Suprapubic skin (tissue), 4 donors: ENCODE results near the gene NTF4. TPM values are rescaled to one million over a fixed set of nuclear protein-coding genes. Genes with fewer than 3 reads are reported as not detected.

Experiments used
- DNase-seq, 2 donors: peaks; one replicate each; pipeline ENCODE4 v3.0.0-alpha.2; 2019; ENCODE audit warnings: low spot score in 2 of 2
- H3K27ac ChIP-seq: fragments of 200-600 bp; sonication (generic); one replicate; pipeline ENCODE4 v1.5.1; 2019
- H3K27me3 ChIP-seq: fragments of 200-600 bp; sonication (generic); one replicate; pipeline ENCODE4 v1.5.1; 2019
- H3K36me3 ChIP-seq: fragments of 200-600 bp; sonication (generic); one replicate; pipeline ENCODE4 v1.5.1; 2019
- H3K4me1 ChIP-seq: fragments of 200-600 bp; sonication (generic); one replicate; pipeline ENCODE4 v1.5.1; 2019
- H3K4me3 ChIP-seq: fragments of 200-600 bp; sonication (generic); one replicate; pipeline ENCODE4 v1.5.1; 2019; ENCODE audit warnings: mild to moderate bottlenecking
- H3K9me3 ChIP-seq: fragments of 200-600 bp; sonication (generic); one replicate; pipeline ENCODE4 v1.5.1; 2019
- CTCF ChIP-seq, 2 donors: fragments of 200-600 bp in 1 of 2; fragments of 450-650 bp in 1 of 2; sonication (generic) in 1 of 2; IDR thresholded peaks; one replicate each; pipeline ENCODE4 v1.5.1; 2016 to 2019; ENCODE audit warnings: antibody characterized with exemption in 2 of 2, mild to moderate bottlenecking in 1 of 2, moderate library complexity in 1 of 2
- EP300 ChIP-seq: sonication (generic); formaldehyde crosslinking; IDR thresholded peaks from one replicate; pipeline ENCODE4 v1.6.1; 2017; ENCODE audit warnings: antibody characterized with exemption
- POLR2A ChIP-seq, 2 donors: fragments of 450-650 bp; IDR thresholded peaks; one replicate each; pipeline ENCODE4 v1.6.1; 2017; ENCODE audit warnings: antibody characterized with exemption in 2 of 2, mild to moderate bottlenecking in 2 of 2, moderate library complexity in 2 of 2
- POLR2AphosphoS5 ChIP-seq, 3 donors: sonication (generic); formaldehyde crosslinking; IDR thresholded peaks; one replicate each; pipeline ENCODE4 v1.6.1; 2017; ENCODE audit warnings: antibody characterized with exemption in 3 of 3
- WGBS: methylation state at CpG from one replicate; pipeline ENCODE4 v1.1.5; 2018; 5-methylcytosine and 5-hydroxymethylcytosine counted together
- total RNA-seq, 4 donors: library from RNA; depleted of rRNA; stranded (reverse); fragments of >200 nt; gene quantifications; one replicate each; pipeline ENCODE4 v1.1.0, GENCODE V29; 2016

NTF4 gene
- total RNA-seq, 4 donors from 2014 or later, result 7.8 to 22.5 (median 13.1) TPM

- DNase-seq, result no peak
- peaks cover 56% of the 10 kb centered on the region for H3K36me3 ChIP-seq
- WGBS, result 86% methylated on average over 25 of the region's 32 CpGs
- no peak for TF ChIP-seq EP300
- no peak for TF ChIP-seq POLR2AphosphoS5 (IDR thresholded peaks at IDR 0.05)
- TF ChIP-seq CTCF (IDR thresholded peaks at IDR 0.05), result no peak
- no peak for TF ChIP-seq POLR2A (IDR thresholded peaks at IDR 0.05)
- peaks cover 2% of the 10 kb centered on the region for H3K27me3 ChIP-seq
- no peak overlapping the region for H3K4me3 ChIP-seq
- no peaks in the 10 kb centered on the region for H3K9me3 ChIP-seq
- H3K27ac ChIP-seq, result no peak overlapping the region
- H3K4me1 ChIP-seq, result peaks cover 21% of the 10 kb centered on the region
Measured at GRCh38 chr19:49014123-49014869, 50.3 kb downstream of the NTF4 start.

GRCh38 chr19:49011194-49011593 is 53.4 kb downstream of the NTF4 start:
- DNase-seq, result no peak
- TF ChIP-seq POLR2AphosphoS5 (IDR thresholded peaks at IDR 0.05) (no peak), CTCF (IDR thresholded peaks at IDR 0.05) (no peak), POLR2A (IDR thresholded peaks at IDR 0.05) (no peak), EP300 (no peak)
- Histone ChIP-seq H3K4me3 (no peak overlapping the region), H3K36me3 (peaks cover 77% of the 10 kb centered on the region), H3K27ac (no peak overlapping the region), H3K4me1 (no peaks in the 10 kb centered on the region), H3K27me3 (no peaks in the 10 kb centered on the region), H3K9me3 (no peaks in the 10 kb centered on the region)
- 91% methylated on average over 9 of the region's 17 CpGs for WGBS

Other genes starting within 250 kb of the NTF4 start
- 1 to 10 TPM; 2.5 to 3.4 (median 3.1) TPM for gene HSD17B14, start 228.3 kb downstream of the NTF4 start, total RNA-seq
- gene PLEKHA4, start 196.2 kb downstream of the NTF4 start, total RNA-seq, result 1 to 10 TPM; 2.8 to 5.1 (median 5.0) TPM
- gene PPP1R15A, start 192.4 kb downstream of the NTF4 start, total RNA-seq, result 100 to 1,000 TPM; 135 to 191 (median 144) TPM
- gene TULP2, start 166.1 kb downstream of the NTF4 start, total RNA-seq, result not detected
- 100 to 1,000 TPM; 132 to 220 (median 204) TPM for gene NUCB1, start 164.5 kb downstream of the NTF4 start, total RNA-seq
- under 1 TPM in 1 of 4 donors, not detected in 3; 0.59 TPM for gene DHDH, start 131.1 kb downstream of the NTF4 start, total RNA-seq
- 10 to 100 TPM; 25.1 to 29.6 (median 27.5) TPM for gene BAX, start 109.9 kb downstream of the NTF4 start, total RNA-seq
- 1,000 to 10,000 TPM in 3 of 4 donors, 100 to 1,000 TPM in 1; 883 to 1,582 (median 1,278) TPM for gene FTL, start 99.5 kb downstream of the NTF4 start, total RNA-seq
- gene GYS1, start 71.5 kb downstream of the NTF4 start, total RNA-seq, result 10 to 100 TPM; 26.4 to 42.0 (median 31.6) TPM
- 10 to 100 TPM; 37.3 to 70.3 (median 68.8) TPM for gene RUVBL2, start 70.9 kb downstream of the NTF4 start, total RNA-seq
- gene LHB, start 47.7 kb downstream of the NTF4 start, total RNA-seq, result not detected
- gene CGB3, start 40.5 kb downstream of the NTF4 start, total RNA-seq, result not detected
- gene CGB2, start 32.9 kb downstream of the NTF4 start, total RNA-seq, result not detected
- not detected for gene CGB1, start 27.9 kb downstream of the NTF4 start, total RNA-seq
- 1 to 10 TPM in 1 of 4 donors, not detected in 3; 2.5 TPM for gene CGB5, start 21.0 kb downstream of the NTF4 start, total RNA-seq
- gene CGB8, start 15.7 kb downstream of the NTF4 start, total RNA-seq, result not detected
- gene CGB7, start 7.1 kb downstream of the NTF4 start, total RNA-seq, result 10 to 100 TPM in 1 of 4 donors, 1 to 10 TPM in 3; 2.9 to 27.4 (median 4.3) TPM
- not detected for gene KCNA7, start 7.9 kb upstream of the NTF4 start, total RNA-seq
- gene SNRNP70, start 20.6 kb upstream of the NTF4 start, total RNA-seq, result 100 to 1,000 TPM; 207 to 788 (median 322) TPM
- gene LIN7B, start 49.6 kb upstream of the NTF4 start, total RNA-seq, result 10 to 100 TPM; 20.0 to 39.8 (median 32.3) TPM
- gene C19orf73, start 54.3 kb upstream of the NTF4 start, total RNA-seq, result 1 to 10 TPM in 3 of 4 donors, not detected in 1; 5.2 to 9.3 (median 5.9) TPM
- 10 to 100 TPM; 42.7 to 50.1 (median 46.6) TPM for gene PPFIA3, start 54.7 kb upstream of the NTF4 start, total RNA-seq
- 1 to 10 TPM in 1 of 4 donors, under 1 TPM in 2, not detected in 1; 0.47 to 1.0 (median 0.53) TPM for gene HRC, start 90.6 kb upstream of the NTF4 start, total RNA-seq
- gene TRPM4, start 93.0 kb upstream of the NTF4 start, total RNA-seq, result 10 to 100 TPM; 45.2 to 87.6 (median 62.4) TPM